IMR-90 (cell line): ENCODE results near the gene SPAG16. TPM values are rescaled to one million over a fixed set of nuclear protein-coding genes. Genes with fewer than 3 reads are reported as not detected.
A peak's percentile ranks its signal among the peaks of the same experiment; 100 is the strongest.

ENCODE experiments used
- ATAC-seq: fragments of 200-7000 bp; cut with Tn5 transposase; 2 replicates; pipeline ENCODE4 v1.9.1; 2020; ENCODE audit warnings: low read depth, mild to moderate bottlenecking, moderate library complexity
- BruUV-seq: library from RNA; stranded (reverse); fragments of 400-500 nt; replicated peaks from 2 replicates; lab custom pipeline; 2021; lab: Mats Ljungman, UMichigan
- CTCF ChIA-PET: fragments of 300-600 bp; formaldehyde crosslinking; extraction: SDS; loops from one replicate; lab custom pipeline; 2021; ENCODE audit warnings: antibody characterized with exemption; lab: Yijun Ruan, JAX
- POLR2A ChIA-PET: fragments of 300-600 bp; sonication (Branson Sonifier 250); formaldehyde crosslinking; loops from one replicate; lab custom pipeline; 2022; ENCODE audit warnings: antibody characterized with exemption; ENCODE audit not compliant: unreplicated experiment; lab: Charles Lee
- DNase-seq: peaks from one replicate; pipeline ENCODE4 v3.0.0; 2013
- H2AFZ ChIP-seq: replicated peaks from 2 replicates; pipeline ENCODE3; 2013; ENCODE audit warnings: low read length, mild to moderate bottlenecking; ENCODE audit not compliant: poor library complexity
- H2AK5ac ChIP-seq: 2 replicates; pipeline ENCODE4 v1.6.1; 2013; ENCODE audit warnings: low read depth, low read length, inconsistent platforms
- H2AK9ac ChIP-seq: replicated peaks from 2 replicates; pipeline ENCODE3; 2013; ENCODE audit warnings: mild to moderate bottlenecking, low read depth, low read length, moderate library complexity; ENCODE audit not compliant: poor library complexity
- H2BK120ac ChIP-seq: 2 replicates; pipeline ENCODE4 v1.6.1; 2013; ENCODE audit warnings: low read depth, low read length, inconsistent platforms
- H2BK15ac ChIP-seq: 3 replicates; pipeline ENCODE4 v1.6.1; 2013; ENCODE audit warnings: low read depth, low read length, inconsistent platforms
- H2BK20ac ChIP-seq: 2 replicates; pipeline ENCODE4 v1.6.1; 2013; ENCODE audit warnings: low read depth, mild to moderate bottlenecking, inconsistent platforms, low read length, moderate library complexity
- H2BK5ac ChIP-seq: 2 replicates; pipeline ENCODE4 v1.6.1; 2013; ENCODE audit warnings: mild to moderate bottlenecking, low read depth, low read length, inconsistent platforms; ENCODE audit not compliant: poor library complexity, severe bottlenecking
- H3K14ac ChIP-seq: replicated peaks from 2 replicates; pipeline ENCODE4 v1.6.1; 2013; ENCODE audit warnings: low read depth, low read length, inconsistent platforms
- H3K18ac ChIP-seq: 2 replicates; pipeline ENCODE4 v1.6.1; 2013; ENCODE audit warnings: low read depth, low read length, control low read depth
- H3K23ac ChIP-seq: 2 replicates; pipeline ENCODE4 v1.6.1; 2013; ENCODE audit warnings: low read depth, low read length, inconsistent platforms
- H3K27ac ChIP-seq: 2 replicates; pipeline ENCODE4 v1.5.1; 2013; ENCODE audit warnings: mild to moderate bottlenecking, control low read depth, low read length; ENCODE audit not compliant: insufficient read depth
- H3K27me3 ChIP-seq: 2 replicates; pipeline ENCODE4 v1.6.1; 2013; ENCODE audit warnings: low read length; ENCODE audit not compliant: control insufficient read depth, insufficient read depth
- H3K36me3 ChIP-seq: 2 replicates; pipeline ENCODE4 v1.6.1; 2013; ENCODE audit warnings: low read length, mixed read lengths; ENCODE audit not compliant: control insufficient read depth, insufficient read depth
- H3K4ac ChIP-seq: 2 replicates; pipeline ENCODE4 v1.6.1; 2013; ENCODE audit warnings: low read depth, low read length, inconsistent platforms
- H3K4me1 ChIP-seq: 2 replicates; pipeline ENCODE4 v1.6.1; 2013; ENCODE audit warnings: low read length, mixed read lengths; ENCODE audit not compliant: control insufficient read depth, insufficient read depth
- H3K4me2 ChIP-seq: 2 replicates; pipeline ENCODE4 v1.6.1; 2013; ENCODE audit warnings: low read depth, mild to moderate bottlenecking, control low read depth, low read length, moderate library complexity
- H3K4me3 ChIP-seq: 2 replicates; pipeline ENCODE4 v1.5.1; 2013; ENCODE audit warnings: low read depth, mild to moderate bottlenecking, control low read depth, low read length, moderate library complexity; ENCODE audit not compliant: insufficient read depth
- H3K56ac ChIP-seq: 2 replicates; pipeline ENCODE4 v1.6.1; 2013; ENCODE audit warnings: low read length, inconsistent platforms; ENCODE audit not compliant: insufficient read depth; ENCODE audit errors: extremely low read depth
- H3K79me1 ChIP-seq, 2 experiments: 2 replicates each; pipeline ENCODE4 v1.6.1; 2013; ENCODE audit warnings: low read length in 2 of 2, inconsistent platforms in 1 of 2, low read depth in 1 of 2
- H3K9ac ChIP-seq: 2 replicates; pipeline ENCODE4 v1.6.1; 2013; ENCODE audit warnings: low read depth, low read length, control low read depth
- H3K9me1 ChIP-seq: 2 replicates; pipeline ENCODE4 v1.6.1; 2013; ENCODE audit warnings: low read length, inconsistent platforms; ENCODE audit not compliant: insufficient read depth
- H3K9me3 ChIP-seq: 2 replicates; pipeline ENCODE4 v1.6.1; 2013; ENCODE audit warnings: low read length; ENCODE audit not compliant: control insufficient read depth, insufficient read depth
- H4K20me1 ChIP-seq: 2 replicates; pipeline ENCODE4 v1.6.1; 2013; ENCODE audit warnings: low read length, inconsistent platforms; ENCODE audit not compliant: insufficient read depth
- H4K5ac ChIP-seq: 2 replicates; pipeline ENCODE4 v1.6.1; 2013; ENCODE audit warnings: mild to moderate bottlenecking, low read depth, low read length, control low read depth
- H4K8ac ChIP-seq, 2 experiments: 2 replicates each; pipeline ENCODE4 v1.6.1; 2013; ENCODE audit warnings: low read depth in 2 of 2, low read length in 2 of 2, control low read depth in 1 of 2, inconsistent platforms in 1 of 2
- H4K91ac ChIP-seq: 2 replicates; pipeline ENCODE4 v1.6.1; 2013; ENCODE audit warnings: low read depth, low read length, inconsistent platforms; ENCODE audit not compliant: insufficient read depth
- FOS ChIP-seq: fragments of 150-350 bp; IDR thresholded peaks from 2 replicates; pipeline ENCODE4 v1.6.1; 2016; ENCODE audit warnings: low read depth, low read length
- WGBS, 2 experiments: methylation state at CpG; one replicate each; pipeline versions ENCODE4 v1.1.5 to v1.1.7; 2013; ENCODE audit warnings: missing lambda C conversion rate in 2 of 2; ENCODE audit not compliant: insufficient read length in 1 of 2; ENCODE audit errors: extremely low coverage in 2 of 2; 5-methylcytosine and 5-hydroxymethylcytosine counted together
- dilution Hi-C: fragments of 300-500 bp; cut with HindIII; formaldehyde crosslinking; loops from one replicate; pipeline ENCODE4 v1.14.3; 2018; ENCODE audit warnings: low sequenced_read_pairs; ENCODE audit not compliant: unreplicated experiment
- in situ Hi-C: fragments of 300-500 bp; cut with MboI; formaldehyde crosslinking; loops from 3 replicates; pipeline ENCODE4 v1.14.3; 2019; ENCODE audit warnings: low sequenced_read_pairs, inconsistent platforms, mixed read lengths
- intact Hi-C: fragments of 100-400 bp; cut with micrococcal nuclease; formaldehyde crosslinking; loops from 2 replicates; pipeline ENCODE4 v1.10.0; 2022
- polyA plus RNA-seq, 3 experiments: library from polyadenylated mRNA; depleted of rRNA; stranded (reverse); fragments of >200 nt; gene quantifications; 2 replicates each; pipeline ENCODE4 v1.2.3, GENCODE V29; 2012; ENCODE audit warnings: low replicate concordance in 1 of 3
- total RNA-seq: library from RNA; depleted of rRNA; stranded (reverse); fragments of >200 nt; gene quantifications from 2 replicates; pipeline ENCODE4 v1.2.3, GENCODE V29; 2012
- TF ChIP-seq, protein P1 (sequence below): fragments of 150-350 bp; IDR thresholded peaks from 2 replicates; pipeline ENCODE4 v1.6.1; 2017; ENCODE audit warnings: mild to moderate bottlenecking, antibody characterized with exemption, low read length, low read depth

SPAG16 gene
- total and polyA plus RNA-seq, 2 of the 4 experiments (the other 2 are of a cell fraction), result 7.3 to 13.5 TPM

DNA sequence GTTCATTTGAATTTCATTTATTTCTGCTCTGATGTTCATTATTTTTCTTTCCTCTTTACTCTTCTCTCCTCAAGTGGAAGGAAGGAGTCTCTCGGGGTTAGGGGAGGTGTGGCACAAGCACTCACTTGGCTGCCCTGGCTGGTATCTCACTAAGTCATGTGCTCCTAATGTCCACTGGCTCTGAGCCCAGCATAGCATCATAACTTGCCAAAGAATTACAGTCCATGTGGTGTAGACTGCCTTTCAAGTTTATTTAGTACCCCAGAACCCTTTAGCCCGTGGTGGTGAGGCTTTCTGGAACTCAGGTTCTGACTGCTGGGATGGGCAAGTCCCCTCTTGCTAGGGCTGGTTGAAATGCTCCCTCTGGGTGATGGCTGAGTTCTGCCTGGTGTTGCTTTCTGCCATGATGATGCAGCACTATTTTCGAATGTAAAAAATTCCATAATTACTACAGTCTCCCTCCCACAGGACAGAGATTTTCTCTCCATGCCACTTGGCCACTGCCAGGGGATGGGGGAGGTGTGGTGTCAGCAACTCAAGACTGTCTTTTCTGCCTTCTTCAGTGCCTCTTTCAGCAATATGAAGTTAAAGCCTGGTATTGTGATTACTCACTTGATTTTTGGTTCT, 22.2 kb downstream of the SPAG16 start:
- H3K56ac ChIP-seq, result no peak overlapping the region
- H3K79me1 ChIP-seq, result peaks cover 0 to 5% of the 10 kb centered on the region in 2 experiments; a peak in 2 of 4 replicates
- H3K18ac ChIP-seq, result no peak overlapping the region
- peaks cover 5% of the 10 kb centered on the region; the same call in 1 of the 2 replicates for H3K4me1 ChIP-seq
- peaks cover 11% of the 10 kb centered on the region; the same call in 1 of the 2 replicates for H3K9me3 ChIP-seq
- H4K91ac ChIP-seq, result no peak overlapping the region
- H3K14ac ChIP-seq, result no peak overlapping the region
- CTCF ChIA-PET, result no interaction called here
- peak; percentile 65 for DNase-seq
- no peak overlapping the region; the same call in 1 of the 2 replicates for H2BK120ac ChIP-seq
- no peak overlapping the region for H3K27ac ChIP-seq
- POLR2A ChIA-PET, result no interaction called here
- no peak overlapping the region for H3K9ac ChIP-seq
- no peaks in the 10 kb centered on the region for H3K27me3 ChIP-seq
- 0 out of 2 replicates have a peak, but pooled peaks cover 2% of the 10 kb centered on the region for H3K36me3 ChIP-seq
- no peak overlapping the region for H2BK20ac ChIP-seq
- H4K20me1 ChIP-seq, result no peaks in the 10 kb centered on the region
- no peak overlapping the region for H3K4ac ChIP-seq
- H2AK9ac ChIP-seq, result no peak overlapping the region
- peak; percentile 57 for ATAC-seq
- H3K4me2 ChIP-seq, result no peak overlapping the region
- no peak overlapping the region for H4K8ac ChIP-seq
- no peak overlapping the region for H2BK5ac ChIP-seq
- in situ Hi-C loops (no loop called here), intact Hi-C loops (no loop called here), dilution Hi-C loops (no loop called here)
- BruUV-seq, result no TSS peak
- WGBS, 2 experiments, result no CpG with 5 or more reads among the region's 3 CpGs
- H2AK5ac ChIP-seq, result no peak overlapping the region
- no peak overlapping the region for H2BK15ac ChIP-seq
- TF ChIP-seq, protein P1, sequence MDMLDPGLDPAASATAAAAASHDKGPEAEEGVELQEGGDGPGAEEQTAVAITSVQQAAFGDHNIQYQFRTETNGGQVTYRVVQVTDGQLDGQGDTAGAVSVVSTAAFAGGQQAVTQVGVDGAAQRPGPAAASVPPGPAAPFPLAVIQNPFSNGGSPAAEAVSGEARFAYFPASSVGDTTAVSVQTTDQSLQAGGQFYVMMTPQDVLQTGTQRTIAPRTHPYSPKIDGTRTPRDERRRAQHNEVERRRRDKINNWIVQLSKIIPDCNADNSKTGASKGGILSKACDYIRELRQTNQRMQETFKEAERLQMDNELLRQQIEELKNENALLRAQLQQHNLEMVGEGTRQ, result 0 out of 2 replicates have a peak, but pooled peaks have one; percentile 11
- TF ChIP-seq FOS, result no peak
- H3K4me3 ChIP-seq, result no peak overlapping the region
- H3K9me1 ChIP-seq, result no peaks in the 10 kb centered on the region
- no peak overlapping the region for H3K23ac ChIP-seq
- H2AFZ ChIP-seq, result peak overlapping the region; percentile 26
- H4K5ac ChIP-seq, result no peak overlapping the region; the same call in 1 of the 2 replicates
